NCI-H460 (cell line): ENCODE results near the gene AFDN. TPM values are rescaled to one million over a fixed set of nuclear protein-coding genes. Genes with fewer than 3 reads are reported as not detected.

Experiments used
- DNase-seq: peaks from one replicate; pipeline ENCODE4 v3.0.0-alpha.2; 2016; ENCODE audit warnings: low read depth; ENCODE audit errors: extremely low read depth
- total RNA-seq: library from RNA; depleted of rRNA; stranded (reverse); fragments of >200 nt; shearing (Covaris generic); gene quantifications from 2 replicates; pipeline ENCODE4 v1.2.3, GENCODE V29; 2014

AFDN gene
- total RNA-seq, 1 experiment from 2014 or later: 37.0 TPM

- DNase-seq: no peak
Measured at GRCh38 chr6:167811442-167812087, 15.1 kb upstream of the AFDN start.

- DNase-seq: no peak
Measured at GRCh38 chr6:167812088-167812487, 14.6 kb upstream of the AFDN start.

DNA sequence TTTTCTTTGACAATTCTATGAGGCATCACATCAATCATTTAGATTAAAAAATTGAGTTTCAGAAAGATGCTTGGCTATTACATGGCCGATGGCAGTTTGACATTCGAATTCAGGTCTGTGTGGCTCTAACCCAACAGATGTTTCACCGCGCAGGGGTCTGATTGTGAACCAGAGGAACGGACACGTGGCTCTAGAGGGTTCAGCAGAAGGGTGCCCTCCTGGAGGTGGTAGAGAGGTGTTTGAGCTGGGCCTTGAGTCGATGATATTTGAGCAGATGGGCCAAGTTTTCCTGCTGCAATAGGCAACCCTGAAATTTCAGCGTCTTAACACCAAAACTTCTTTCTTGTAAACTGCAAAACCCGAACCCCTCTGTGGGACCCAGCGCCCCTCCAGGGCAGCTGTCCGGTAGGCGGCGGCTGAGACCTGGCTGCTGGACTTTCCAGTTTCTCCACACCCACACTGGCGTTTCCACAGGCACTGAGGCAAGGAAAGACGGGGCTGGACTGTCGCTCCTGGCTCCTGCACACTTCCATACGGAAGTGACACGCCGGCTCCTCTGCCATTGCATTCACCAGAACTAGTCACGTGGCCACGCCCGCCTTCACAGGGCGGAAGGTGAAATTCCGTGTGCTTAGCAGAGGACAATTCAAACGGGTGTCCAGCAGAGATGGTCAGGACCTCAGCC lies 11.3 kb upstream of the AFDN start:
- DNase-seq: no peak

- DNase-seq: no peak
Measured at GRCh38 chr6:167817016-167817415, 9.7 kb upstream of the AFDN start.

DNA sequence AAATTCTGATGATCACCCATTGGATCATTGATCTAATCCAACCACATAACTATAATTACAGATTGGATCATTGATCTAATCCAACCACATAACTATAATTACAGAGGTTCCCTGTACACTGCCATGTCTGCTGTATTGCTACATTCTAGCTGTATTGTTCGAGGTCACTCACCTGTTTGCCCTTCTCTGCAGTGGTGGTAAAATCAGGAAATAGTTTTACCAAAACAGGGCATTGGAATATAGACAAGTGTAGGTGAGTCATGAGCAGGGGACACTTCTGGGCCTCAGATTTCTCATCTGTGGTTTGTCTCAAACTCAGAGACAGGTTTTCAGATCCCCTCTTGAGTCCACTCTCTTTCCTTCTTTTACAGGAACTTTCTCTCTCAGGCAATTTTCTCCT lies 9.0 kb upstream of the AFDN start:
- no peak for DNase-seq

DNA sequence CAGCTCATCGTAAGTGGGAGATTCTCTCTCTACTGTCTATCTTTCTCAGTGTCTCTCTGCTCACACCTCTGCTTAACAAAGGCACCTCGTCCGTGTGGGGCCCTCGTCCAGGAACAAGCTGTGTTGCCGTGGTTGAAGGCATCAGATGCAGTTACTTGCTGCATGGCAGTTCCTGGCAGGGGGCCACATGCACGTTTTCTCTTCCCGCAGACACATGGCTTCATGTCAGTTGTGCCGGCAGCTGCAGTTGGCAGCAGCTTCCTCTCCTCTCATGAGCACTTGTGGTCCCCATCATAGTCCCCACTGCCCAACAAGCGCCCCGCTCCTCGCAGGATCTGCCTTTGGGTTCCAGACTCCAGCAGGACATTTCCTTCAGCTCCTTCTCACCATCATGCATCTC lies 7.1 kb upstream of the AFDN start:
- no peak for DNase-seq

GRCh38 chr6:167820681-167821080 lies 6.0 kb upstream of the AFDN start:
- no peak for DNase-seq

- DNase-seq: no peak
Measured at GRCh38 chr6:167824591-167825331, 1.9 kb upstream of the AFDN start.

GRCh38 chr6:167825332-167826229 lies 1.1 kb upstream of the AFDN start:
- peak; percentile 8 for DNase-seq

DNA sequence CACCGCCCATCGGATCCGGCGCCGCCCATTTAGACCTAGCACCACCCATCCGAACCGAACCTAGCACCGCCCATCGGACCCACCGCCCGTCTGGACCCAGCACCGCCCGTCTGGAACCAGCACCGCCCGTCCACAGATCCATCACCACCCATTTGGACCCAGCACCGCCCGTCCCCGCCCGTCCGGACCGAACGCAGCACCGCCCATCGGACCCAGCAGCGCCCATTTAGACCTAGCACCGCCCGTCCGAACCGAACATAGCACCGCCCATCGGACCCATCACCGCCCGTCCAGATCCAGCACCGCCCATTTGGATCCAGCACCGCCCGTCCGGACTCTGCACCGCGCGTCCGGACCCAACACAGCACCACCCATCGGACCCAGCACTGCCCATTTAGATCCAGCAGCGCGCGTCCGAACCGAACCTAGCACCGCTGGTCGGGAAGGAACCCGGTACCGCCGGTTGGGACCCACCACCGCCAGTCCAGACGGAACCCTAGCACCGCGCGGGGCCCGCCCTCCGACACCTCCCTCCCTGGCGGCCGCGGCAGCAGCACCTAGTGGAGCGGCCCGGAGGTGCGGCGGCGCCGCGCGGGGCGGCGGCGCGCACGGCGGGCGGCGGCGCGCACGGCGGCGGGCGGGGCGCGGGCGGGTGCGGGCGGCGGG lies 348 bp upstream of the AFDN start:
- peak; percentile 27 for DNase-seq

- DNase-seq: peak; percentile 7
Measured at GRCh38 chr6:167827583-167828324, 1.0 kb downstream of the AFDN start.

- no peak for DNase-seq
Measured at GRCh38 chr6:167828325-167828956, 1.7 kb downstream of the AFDN start.

DNA sequence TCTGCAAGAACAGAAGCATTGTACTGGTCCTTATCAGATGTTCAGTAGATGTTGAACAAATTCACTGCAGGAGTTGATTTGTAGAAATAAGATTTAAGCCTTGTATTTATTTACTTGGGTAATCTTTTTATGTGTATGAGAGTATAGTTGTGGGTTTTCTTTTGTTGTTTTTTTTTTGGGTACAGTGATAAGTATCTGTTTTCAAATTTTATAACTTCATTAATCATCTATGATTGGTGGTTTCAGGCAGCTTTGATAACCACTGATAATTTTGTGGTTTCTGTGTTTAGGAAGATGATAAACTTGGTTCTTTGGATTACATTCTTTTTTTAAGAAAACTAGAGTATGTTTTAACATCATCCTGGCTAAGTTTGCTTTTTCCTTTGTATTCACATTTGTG lies 2.8 kb downstream of the AFDN start:
- no peak for DNase-seq

DNA sequence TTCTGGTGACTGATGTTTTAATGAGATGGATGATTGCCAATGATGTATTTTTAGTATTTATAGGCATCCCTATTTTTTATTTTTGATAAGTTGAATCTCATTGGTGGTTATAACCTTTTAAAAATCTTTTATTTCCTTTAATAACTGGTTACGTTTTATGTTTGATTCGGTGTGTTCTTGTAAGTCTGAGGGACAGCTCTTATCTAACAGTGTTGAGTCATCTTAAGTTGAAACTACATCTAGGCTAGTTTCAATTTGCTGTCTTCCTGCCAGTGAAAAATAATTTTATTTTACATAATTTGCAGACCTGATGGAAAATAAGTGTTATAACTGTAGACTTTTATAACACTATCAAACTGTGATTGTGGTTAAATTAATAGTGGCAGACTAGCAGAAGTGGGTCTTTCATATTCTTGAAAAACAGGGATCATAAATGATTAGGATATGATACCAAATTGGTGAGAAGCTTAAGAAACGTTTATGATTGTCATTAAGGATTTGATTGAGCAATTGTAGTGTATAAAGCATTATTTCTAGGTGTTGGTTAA lies 4.6 kb downstream of the AFDN start:
- no peak for DNase-seq

DNA sequence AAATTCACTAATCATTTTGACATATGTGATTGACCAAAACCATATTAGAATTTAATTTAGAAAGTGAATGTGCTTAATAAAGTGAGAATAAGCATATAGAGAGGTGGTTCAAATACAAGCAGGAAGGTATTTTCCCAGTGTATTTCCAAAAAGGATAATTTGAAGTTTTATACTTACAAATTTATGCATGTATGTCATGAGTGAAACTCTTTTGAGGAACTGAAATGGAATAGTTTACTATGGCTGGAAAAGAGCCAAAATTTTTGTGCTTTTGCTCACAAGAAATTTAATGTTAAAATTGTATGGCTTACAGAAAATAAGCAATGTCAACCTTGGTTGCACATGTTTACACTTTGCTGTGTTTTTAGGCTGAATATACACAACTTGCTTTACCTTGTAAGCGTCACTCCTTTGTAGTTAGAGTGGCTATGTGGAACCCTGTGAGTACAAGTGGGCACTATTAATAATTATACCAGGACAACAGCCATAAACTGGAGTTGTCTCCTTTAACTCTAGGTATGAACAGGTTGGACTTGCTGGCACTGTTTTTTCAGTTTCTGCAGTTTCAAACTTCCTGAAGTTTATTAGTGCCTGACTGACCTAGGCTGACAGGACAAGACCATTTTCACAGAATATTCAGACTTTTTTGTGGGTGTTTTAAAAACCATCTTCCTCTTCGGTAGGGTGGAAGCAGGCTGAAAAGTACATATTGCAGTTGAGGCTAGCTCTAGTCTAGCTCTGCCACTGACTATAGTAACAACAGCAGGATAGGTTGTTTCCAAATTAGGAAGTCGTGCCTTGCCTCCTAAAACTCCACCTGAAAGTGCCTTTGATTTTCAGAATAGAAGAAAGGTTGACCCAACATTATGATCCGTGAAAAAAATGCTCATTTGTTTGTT lies 6.0 kb downstream of the AFDN start:
- no peak for DNase-seq

- no peak for DNase-seq
Measured at GRCh38 chr6:167833396-167833763, 6.7 kb downstream of the AFDN start.

- no peak for DNase-seq
Measured at GRCh38 chr6:167835260-167835659, 8.5 kb downstream of the AFDN start.

DNA sequence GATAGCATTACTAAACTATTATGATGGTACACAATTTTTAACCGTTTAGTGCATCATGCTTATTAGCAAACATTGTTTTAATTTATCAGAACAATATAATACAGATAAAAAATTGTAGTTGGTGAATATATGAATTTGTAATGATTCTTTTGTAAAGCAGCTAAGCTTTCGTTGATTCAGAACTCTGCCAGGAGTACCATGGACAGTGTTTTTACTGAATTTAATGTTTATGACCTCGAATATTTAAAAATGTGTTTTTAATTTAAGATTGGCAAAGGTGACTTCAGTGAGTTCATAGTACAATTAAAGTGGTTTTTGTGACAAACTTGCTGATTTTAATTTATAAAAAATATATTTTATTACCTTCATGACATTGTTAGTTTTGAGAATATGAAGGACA lies 10.0 kb downstream of the AFDN start:
- DNase-seq: no peak
